NT2/D1 (cell line): ENCODE data around the gene MAST4.

Experiments
- SUZ12 ChIP-seq: IDR thresholded peaks from 2 replicates; pipeline ENCODE4 v1.6.1; 2011; ENCODE audit not compliant: insufficient read length, insufficient read depth; ENCODE audit errors: extremely low read depth
- YY1 ChIP-seq: IDR thresholded peaks from 2 replicates; pipeline ENCODE4 v1.6.1; 2011; ENCODE audit not compliant: insufficient read length, insufficient read depth
- ZNF274 ChIP-seq: IDR thresholded peaks from 2 replicates; pipeline ENCODE4 v1.6.1; 2011; ENCODE audit warnings: mild to moderate bottlenecking, low read depth, low read length

- TF ChIP-seq YY1 (no peak), ZNF274 (no peak), SUZ12 (no peak)
These were observed 455.0 kb downstream of the MAST4 start for GRCh38 chr5:67051164-67051563.
